Colonic mucosa (tissue), 4 donors: ENCODE results near the gene POMT1. TPM values are rescaled to one million over a fixed set of nuclear protein-coding genes. Genes with fewer than 3 reads are reported as not detected.

Experiments
- DNase-seq: peaks from one replicate; pipeline ENCODE4 v3.0.0-alpha.2; 2020
- H3K27ac ChIP-seq: fragments of 200-600 bp; one replicate; pipeline ENCODE4 v1.8.0; 2021
- H3K27me3 ChIP-seq: fragments of 200-600 bp; one replicate; pipeline ENCODE4 v1.8.0; 2021
- H3K36me3 ChIP-seq: fragments of 200-600 bp; one replicate; pipeline ENCODE4 v1.8.0; 2021
- H3K4me1 ChIP-seq: fragments of 200-600 bp; one replicate; pipeline ENCODE4 v1.8.0; 2021; ENCODE audit warnings: mild to moderate bottlenecking
- H3K4me3 ChIP-seq: fragments of 200-600 bp; one replicate; pipeline ENCODE4 v1.8.0; 2021
- H3K9ac ChIP-seq, 2 donors: one replicate each; pipeline ENCODE4 v1.7.0; 2013; ENCODE audit warnings: control low read depth in 2 of 2, low read depth in 2 of 2, low read length in 2 of 2
- H3K9me3 ChIP-seq: fragments of 200-600 bp; one replicate; pipeline ENCODE4 v1.8.0; 2021
- intact Hi-C: fragments of 100-400 bp; cut with DNase I; formaldehyde crosslinking; loops from one replicate; pipeline ENCODE4 v1.14.1; 2022
- total RNA-seq, 2 donors: library from RNA; stranded (reverse); fragmentation: NEBNext Ultra II Directional in 1 of 2; extraction: Animal tissue kit (Norgen Biotek cat#: 25700) in 1 of 2; gene quantifications; one replicate each; pipeline ENCODE4 v1.2.1, GENCODE V29; 2021
- TF ChIP-seq, protein P1 (sequence below): fragments of 200-600 bp; IDR thresholded peaks from one replicate; pipeline ENCODE4 v1.8.0; 2022; ENCODE audit warnings: antibody characterized with exemption, mild to moderate bottlenecking
- donor health status: healthy.
- donor health status: DM: no; HTN: no; CAD: no.
- donor health status: DM: no; HTN: no; CAD: no.

Gene POMT1
- total RNA-seq, 2 donors from 2014 or later = 24.0 to 28.8 TPM

DNA sequence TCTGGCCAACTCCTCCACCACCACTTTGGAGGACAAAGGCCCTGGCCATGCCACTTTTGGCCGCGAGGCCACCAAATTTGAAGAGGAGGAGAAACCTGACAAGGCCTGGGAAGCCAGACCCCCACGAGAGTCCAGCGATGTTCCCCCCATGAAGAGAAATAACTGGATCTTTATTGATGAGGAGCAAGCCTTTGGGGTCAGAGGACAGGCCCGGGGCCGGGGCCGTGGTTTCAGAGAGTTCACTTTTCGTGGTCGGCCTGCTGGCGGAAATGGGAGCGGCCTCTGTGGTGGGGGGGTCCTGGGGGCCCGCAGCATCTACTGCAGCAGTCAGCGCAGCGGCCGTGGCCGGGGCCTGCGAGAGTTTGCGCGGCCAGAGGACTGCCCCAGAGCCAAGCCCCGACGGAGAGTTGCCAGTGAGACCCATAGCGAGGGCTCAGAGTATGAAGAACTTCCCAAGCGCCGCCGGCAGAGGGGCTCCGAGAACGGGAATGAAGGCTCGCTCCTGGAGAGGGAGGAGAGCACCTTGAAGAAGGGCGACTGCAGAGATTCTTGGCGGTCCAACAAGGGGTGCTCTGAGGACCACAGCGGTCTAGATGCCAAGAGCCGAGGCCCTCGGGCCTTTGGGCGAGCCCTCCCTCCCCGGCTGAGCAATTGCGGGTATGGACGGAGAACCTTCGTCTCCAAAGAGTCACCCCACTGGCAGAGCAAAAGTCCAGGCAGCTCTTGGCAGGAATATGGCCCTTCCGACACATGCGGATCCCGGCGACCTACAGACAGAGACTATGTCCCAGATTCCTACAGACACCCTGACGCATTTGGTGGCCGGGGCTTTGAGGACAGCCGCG, 27.4 kb upstream of the POMT1 start:
- no peaks in the 10 kb centered on the region for H3K27me3 ChIP-seq
- TF ChIP-seq, protein P1, sequence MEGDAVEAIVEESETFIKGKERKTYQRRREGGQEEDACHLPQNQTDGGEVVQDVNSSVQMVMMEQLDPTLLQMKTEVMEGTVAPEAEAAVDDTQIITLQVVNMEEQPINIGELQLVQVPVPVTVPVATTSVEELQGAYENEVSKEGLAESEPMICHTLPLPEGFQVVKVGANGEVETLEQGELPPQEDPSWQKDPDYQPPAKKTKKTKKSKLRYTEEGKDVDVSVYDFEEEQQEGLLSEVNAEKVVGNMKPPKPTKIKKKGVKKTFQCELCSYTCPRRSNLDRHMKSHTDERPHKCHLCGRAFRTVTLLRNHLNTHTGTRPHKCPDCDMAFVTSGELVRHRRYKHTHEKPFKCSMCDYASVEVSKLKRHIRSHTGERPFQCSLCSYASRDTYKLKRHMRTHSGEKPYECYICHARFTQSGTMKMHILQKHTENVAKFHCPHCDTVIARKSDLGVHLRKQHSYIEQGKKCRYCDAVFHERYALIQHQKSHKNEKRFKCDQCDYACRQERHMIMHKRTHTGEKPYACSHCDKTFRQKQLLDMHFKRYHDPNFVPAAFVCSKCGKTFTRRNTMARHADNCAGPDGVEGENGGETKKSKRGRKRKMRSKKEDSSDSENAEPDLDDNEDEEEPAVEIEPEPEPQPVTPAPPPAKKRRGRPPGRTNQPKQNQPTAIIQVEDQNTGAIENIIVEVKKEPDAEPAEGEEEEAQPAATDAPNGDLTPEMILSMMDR = no peak
- H3K9me3 ChIP-seq = no peaks in the 10 kb centered on the region
- no peaks in the 10 kb centered on the region for H3K4me1 ChIP-seq
- no peak overlapping the region for H3K4me3 ChIP-seq
- DNase-seq = no peak
- intact Hi-C loops = no loop called here
- H3K9ac ChIP-seq = no peak overlapping the region
- no peak overlapping the region for H3K27ac ChIP-seq
- H3K36me3 ChIP-seq = peaks cover 47% of the 10 kb centered on the region

GRCh38 chr9:131475956-131476776, 26.6 kb upstream of the POMT1 start:
- Histone ChIP-seq H3K27me3 (no peaks in the 10 kb centered on the region), H3K9me3 (no peaks in the 10 kb centered on the region), H3K9ac (no peak overlapping the region), H3K27ac (no peak overlapping the region), H3K4me1 (no peaks in the 10 kb centered on the region), H3K4me3 (no peak overlapping the region), H3K36me3 (peaks cover 44% of the 10 kb centered on the region)
- no peak for DNase-seq
- intact Hi-C loops = no loop called here
- TF ChIP-seq, protein P1 = no peak

DNA sequence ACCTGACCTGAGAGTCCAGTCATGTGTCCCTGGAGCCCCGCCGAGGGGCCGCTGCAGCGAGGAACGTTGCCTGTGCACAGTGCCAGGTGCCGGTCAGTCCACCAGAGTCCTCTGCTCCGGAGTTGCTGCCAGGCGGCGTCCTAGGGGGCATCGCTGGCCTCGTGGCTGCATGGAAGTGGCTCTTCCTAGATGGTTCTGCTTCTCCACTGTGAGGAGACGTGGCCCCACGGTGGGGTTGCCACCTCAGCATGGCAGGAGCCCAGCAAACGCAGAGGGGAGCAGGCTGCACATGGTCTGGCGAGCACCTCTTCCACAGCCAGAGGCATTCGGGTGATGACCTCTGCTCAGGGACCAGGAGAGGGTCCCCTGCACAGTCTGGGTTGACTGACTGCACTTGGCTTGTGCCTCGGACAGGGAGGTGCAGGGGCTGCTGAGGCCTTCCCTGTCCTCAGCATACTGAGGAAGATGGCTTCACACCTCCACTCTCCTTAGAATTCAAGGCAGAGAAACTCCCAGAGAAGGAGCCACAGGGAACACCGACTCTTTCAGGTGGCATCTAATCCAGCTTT, 25.9 kb upstream of the POMT1 start:
- intact Hi-C loops = no loop called here
- no peak for DNase-seq
- TF ChIP-seq, protein P1 = no peak
- no peaks in the 10 kb centered on the region for H3K9me3 ChIP-seq
- no peaks in the 10 kb centered on the region for H3K27me3 ChIP-seq
- H3K27ac ChIP-seq = no peak overlapping the region
- no peak overlapping the region for H3K4me3 ChIP-seq
- no peak overlapping the region for H3K9ac ChIP-seq
- H3K36me3 ChIP-seq = peaks cover 46% of the 10 kb centered on the region
- no peaks in the 10 kb centered on the region for H3K4me1 ChIP-seq

DNA sequence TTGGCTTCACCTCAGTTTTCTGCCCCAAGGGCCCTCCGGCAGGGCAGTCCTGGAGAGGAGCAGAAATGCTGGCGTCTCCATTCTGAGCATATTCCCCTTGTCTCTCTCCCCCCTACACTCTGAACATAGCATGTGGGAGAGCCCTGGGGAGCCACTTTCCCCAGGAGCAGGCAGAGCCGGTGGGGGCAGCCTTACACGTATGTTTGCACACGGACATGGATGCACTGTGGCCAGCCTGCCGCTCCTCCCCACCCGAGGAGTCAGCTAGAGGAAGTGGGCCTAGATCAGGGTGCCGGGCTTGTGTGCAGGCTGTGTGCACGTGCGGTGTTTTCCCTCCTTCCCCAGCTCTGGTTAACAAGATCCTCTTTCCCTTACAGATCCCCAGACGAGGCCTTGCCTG, 25.4 kb upstream of the POMT1 start:
- no peak for DNase-seq
- peaks cover 51% of the 10 kb centered on the region for H3K36me3 ChIP-seq
- H3K27ac ChIP-seq = no peak overlapping the region
- no peaks in the 10 kb centered on the region for H3K9me3 ChIP-seq
- intact Hi-C loops = no loop called here
- H3K4me3 ChIP-seq = no peak overlapping the region
- TF ChIP-seq, protein P1 = no peak
- no peak overlapping the region for H3K9ac ChIP-seq
- H3K4me1 ChIP-seq = no peaks in the 10 kb centered on the region
- H3K27me3 ChIP-seq = no peaks in the 10 kb centered on the region

DNA sequence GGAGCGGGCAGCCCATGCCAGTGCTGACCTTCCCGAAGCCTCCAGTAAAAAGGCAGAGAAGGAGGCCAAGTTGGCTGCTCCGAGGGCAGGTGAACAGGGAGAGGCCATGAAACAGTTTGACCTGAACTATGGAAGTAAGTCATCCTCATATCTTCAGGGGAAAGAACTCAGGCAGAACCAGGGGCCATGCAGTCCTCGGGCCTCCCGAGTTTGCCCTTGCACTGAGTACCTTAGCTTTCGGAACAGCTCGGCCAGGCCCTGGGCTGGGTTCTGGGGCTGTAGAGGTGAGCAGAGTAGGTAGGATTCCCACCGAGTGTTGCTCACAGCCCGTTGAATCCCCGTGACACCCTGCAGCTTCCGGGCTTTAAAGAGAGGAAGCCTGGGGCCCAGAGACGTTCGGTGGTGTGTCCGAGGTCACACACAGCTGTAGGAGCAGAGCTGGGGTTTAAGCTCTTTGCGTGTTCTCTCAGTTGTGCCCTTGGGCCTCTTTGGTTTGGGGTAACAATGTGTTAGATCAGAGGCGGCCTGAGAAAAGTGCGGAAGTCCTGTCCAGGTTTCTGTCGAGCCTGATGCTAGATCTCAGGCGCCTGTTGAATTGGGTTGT, 24.8 kb upstream of the POMT1 start:
- H3K27ac ChIP-seq = no peak overlapping the region
- no peaks in the 10 kb centered on the region for H3K27me3 ChIP-seq
- DNase-seq = no peak
- peaks cover 52% of the 10 kb centered on the region for H3K36me3 ChIP-seq
- intact Hi-C loops = loop anchor here (2.0 kb wide), 1 partner anchor 127 kb away; no protein-coding TSS in a partner anchor
- TF ChIP-seq, protein P1 = no peak
- no peaks in the 10 kb centered on the region for H3K9me3 ChIP-seq
- no peak overlapping the region for H3K9ac ChIP-seq
- no peak overlapping the region for H3K4me3 ChIP-seq
- H3K4me1 ChIP-seq = no peaks in the 10 kb centered on the region
